ENCODE data around the gene TBC1D9B. TPM values are rescaled to one million over a fixed set of nuclear protein-coding genes. Genes with fewer than 3 reads are reported as not detected.
"Not testable (repeated sequence)": the region's sequence is repeated elsewhere in the genome, so short reads cannot be mapped to it uniquely, and the experiment has no call there.

TBC1D9B gene
- total RNA-seq, 1 experiment from 2014 or later, result 127 TPM

- Histone ChIP-seq H2AFZ (ENCODE audit: low read depth, low read length, poor library complexity, severe bottlenecking) (no peak overlapping the region), H3K9me2 (ENCODE audit: insufficient read depth) (no peaks in the 10 kb centered on the region), H3K27ac (ENCODE audit: low read depth, low read length) (no peak overlapping the region), H3K79me2 (ENCODE audit: insufficient read depth, low read length) (peaks cover 8% of the 10 kb centered on the region; the same call in 1 of the 2 replicates), H3K9ac (ENCODE audit: low read length) (no peak overlapping the region), H4K20me1 (ENCODE audit: insufficient read depth) (peaks cover 4% of the 10 kb centered on the region; the same call in 1 of the 2 replicates), H3K4me3 (replicated peaks in 1 of 2; ENCODE audit: low read depth in 1 of 2, low read length in 2 of 2) (no peak overlapping the region), H3K27me3 (ENCODE audit: insufficient read depth, low read length) (no peaks in the 10 kb centered on the region), H3K36me3 (ENCODE audit: control insufficient read depth in 1 of 2, insufficient read depth in 2 of 2, low read length in 2 of 2) (peaks cover 43 to 48% of the 10 kb centered on the region in 2 experiments), H3K4me2 (ENCODE audit: low read length) (no peak overlapping the region), H3K9me3 (ENCODE audit: control insufficient read depth in 1 of 2, insufficient read depth in 1 of 2, low read depth in 1 of 2, low read length in 2 of 2) (no peaks in the 10 kb centered on the region), H3K4me1 (ENCODE audit: control insufficient read depth in 1 of 2, insufficient read depth in 2 of 2, low read length in 2 of 2) (no peaks in the 10 kb centered on the region)
- ChIA-PET POLR2A (no interaction called here), CTCF (no interaction called here), RAD21 (ENCODE audit: low non-redundant PET in 1 of 2, low total read pairs in 2 of 2, uncharacterized antibody in 2 of 2, unreplicated experiment in 2 of 2) (no interaction called here)
- BruUV-seq (replicated peaks), result TSS peak; percentile 47
- ATAC-seq (peak; percentile 30; the same call in 1 of the 2 replicates), DNase-seq (ENCODE audit: low read depth, low spot score) (no peak)
- intact Hi-C loops (cut with micrococcal nuclease), result no loop called here
- TF ChIP-seq CTCF (IDR thresholded peaks at IDR 0.05 in 2 of 3, conservative IDR thresholded peaks at IDR 0.05 in 1 of 3; ENCODE audit: borderline replicate concordance in 1 of 3, insufficient read depth in 1 of 3, low read depth in 2 of 3, low read length in 2 of 3) (0 out of 6 replicates have a peak, but pooled peaks of 1 of the 3 experiments have one; percentile 6), SIN3A (IDR thresholded peaks at IDR 0.05; ENCODE audit: low read depth) (no peak)
Measured at GRCh38 chr5:179836225-179837019, 71.3 kb downstream of the TBC1D9B start.

- RAD21 ChIA-PET (ENCODE audit: low non-redundant PET in 1 of 2, low total read pairs in 2 of 2, uncharacterized antibody in 2 of 2, unreplicated experiment in 2 of 2); H3K4me3 ChIP-seq (replicated peaks in 1 of 2; ENCODE audit: low read depth in 1 of 2, low read length in 2 of 2); ATAC-seq; BruUV-seq (replicated peaks); POLR2A ChIA-PET; H3K9ac ChIP-seq (ENCODE audit: low read length); H3K27me3 ChIP-seq (ENCODE audit: insufficient read depth, low read length); H3K4me1 ChIP-seq (ENCODE audit: control insufficient read depth in 1 of 2, insufficient read depth in 2 of 2, low read length in 2 of 2); H2AFZ ChIP-seq (ENCODE audit: low read depth, low read length, poor library complexity, severe bottlenecking); DNase-seq (ENCODE audit: low read depth, low spot score); H3K27ac ChIP-seq (ENCODE audit: low read depth, low read length); H4K20me1 ChIP-seq (ENCODE audit: insufficient read depth); H3K9me2 ChIP-seq (ENCODE audit: insufficient read depth); H3K9me3 ChIP-seq (ENCODE audit: control insufficient read depth in 1 of 2, insufficient read depth in 1 of 2, low read depth in 1 of 2, low read length in 2 of 2); intact Hi-C loops (cut with micrococcal nuclease); H3K4me2 ChIP-seq (ENCODE audit: low read length); CTCF ChIA-PET: not testable (repeated sequence)
- H3K36me3 ChIP-seq (ENCODE audit: control insufficient read depth in 1 of 2, insufficient read depth in 2 of 2, low read length in 2 of 2), result peaks cover 47 to 58% of the 10 kb centered on the region in 2 experiments
- H3K79me2 ChIP-seq (ENCODE audit: insufficient read depth, low read length), result peaks cover 19% of the 10 kb centered on the region; the same call in 1 of the 2 replicates
Measured at GRCh38 chr5:179834871-179835270, 72.8 kb downstream of the TBC1D9B start.

Measured in HCT116 (cell line).